Caco-2 (cell line): ENCODE measurements around the gene P3R3URF. TPM values are rescaled to one million over a fixed set of nuclear protein-coding genes. Genes with fewer than 3 reads are reported as not detected.

ENCODE experiments used
- BruUV-seq: library from RNA; stranded (reverse); fragments of 400-500 nt; replicated peaks from 2 replicates; lab custom pipeline; 2021; lab: Mats Ljungman, UMichigan
- CTCF ChIA-PET: fragments of 300-600 bp; sonication (Branson Sonifier 250); formaldehyde crosslinking; loops from one replicate; lab custom pipeline; 2022; ENCODE audit warnings: antibody characterized with exemption; lab: Charles Lee
- POLR2A ChIA-PET: fragments of 300-600 bp; sonication (Branson Sonifier 250); formaldehyde crosslinking; loops from one replicate; lab custom pipeline; 2022; ENCODE audit warnings: antibody characterized with exemption; lab: Charles Lee
- DNase-seq, 2 experiments: peaks; one replicate each; pipeline versions ENCODE4 v3.0.0 to v3.0.0-alpha.2; 2020 to 2022
- H3K27me3 ChIP-seq: replicated peaks from 2 replicates; pipeline ENCODE4 v1.6.0; 2011; ENCODE audit warnings: low read length; ENCODE audit not compliant: control insufficient read depth, insufficient read depth
- H3K36me3 ChIP-seq: 2 replicates; pipeline ENCODE4 v1.5.1; 2011; ENCODE audit warnings: low read length; ENCODE audit not compliant: control insufficient read depth, insufficient read depth
- H3K4me1 ChIP-seq: fragments of 250-450 bp; sonication (Bioruptor Pico); 2 replicates; pipeline ENCODE4 v1.5.1; 2020; ENCODE audit warnings: mild to moderate bottlenecking
- H3K4me3 ChIP-seq: 2 replicates; pipeline ENCODE4 v1.5.1; 2011; ENCODE audit warnings: low read depth, mild to moderate bottlenecking, control low read depth, low read length
- H3K9me3 ChIP-seq: fragments of 250-450 bp; sonication (Bioruptor Pico); 2 replicates; pipeline ENCODE4 v1.5.1; 2020; ENCODE audit warnings: mild to moderate bottlenecking, moderate library complexity
- H3K27ac Mint-ChIP-seq: one replicate; pipeline ENCODE4 v1.8.0; 2022; ENCODE audit warnings: mixed read lengths; ENCODE audit not compliant: unreplicated experiment
- H3K27me3 Mint-ChIP-seq: one replicate; pipeline ENCODE4 v1.8.0; 2022; ENCODE audit warnings: mixed read lengths; ENCODE audit not compliant: insufficient read depth, unreplicated experiment
- H3K36me3 Mint-ChIP-seq: one replicate; pipeline ENCODE4 v1.8.0; 2022; ENCODE audit warnings: mild to moderate bottlenecking, mixed read lengths; ENCODE audit not compliant: insufficient read depth, unreplicated experiment
- H3K4me1 Mint-ChIP-seq: one replicate; pipeline ENCODE4 v1.8.0; 2022; ENCODE audit warnings: low read depth, mixed read lengths; ENCODE audit not compliant: unreplicated experiment
- H3K4me3 Mint-ChIP-seq: one replicate; pipeline ENCODE4 v1.8.0; 2022; ENCODE audit warnings: mild to moderate bottlenecking, moderate library complexity, mixed read lengths; ENCODE audit not compliant: unreplicated experiment
- H3K9me3 Mint-ChIP-seq: one replicate; pipeline ENCODE4 v1.8.0; 2022; ENCODE audit warnings: mixed read lengths; ENCODE audit not compliant: unreplicated experiment
- CTCF ChIP-seq, 2 experiments: fragments of 200-600 bp in 1 of 2; IDR thresholded peaks; 1 replicate in 1 of 2; 2 replicates in 1 of 2; pipeline versions ENCODE4 v1.5.1 to v1.8.0; 2011 to 2022; ENCODE audit warnings: antibody characterized with exemption in 1 of 2, control low read depth in 1 of 2, inconsistent platforms in 1 of 2, low read depth in 1 of 2, low read length in 1 of 2, mild to moderate bottlenecking in 1 of 2, moderate library complexity in 1 of 2; ENCODE audit not compliant: insufficient read depth in 1 of 2, severe bottlenecking in 1 of 2, unreplicated experiment in 1 of 2
- intact Hi-C: fragments of 100-400 bp; cut with micrococcal nuclease; formaldehyde crosslinking; loops from one replicate; pipeline ENCODE4 v1.10.0; 2022; ENCODE audit not compliant: unreplicated experiment
- total RNA-seq: library from RNA; stranded (reverse); gene quantifications from 2 replicates; pipeline ENCODE4 v1.2.3, GENCODE V29; 2022

Gene P3R3URF
- total RNA-seq, 1 experiment from 2014 or later: not detected

- peaks cover 14% of the 10 kb centered on the region for H3K36me3 Mint-ChIP-seq
- no peaks in the 10 kb centered on the region for H3K9me3 Mint-ChIP-seq
- BruUV-seq: no TSS peak
- H3K9me3 ChIP-seq: no peaks in the 10 kb centered on the region
- intact Hi-C loops: no loop called here
- no peaks in the 10 kb centered on the region for H3K4me1 Mint-ChIP-seq
- H3K27me3 ChIP-seq: no peaks in the 10 kb centered on the region
- H3K4me3 Mint-ChIP-seq: no peak overlapping the region
- no peak for DNase-seq
- no peaks in the 10 kb centered on the region for H3K36me3 ChIP-seq
- no peak overlapping the region for H3K4me3 ChIP-seq
- ChIA-PET CTCF (interaction anchor here (0.7 kb wide), 1 partner anchor 110 kb away, joined by 3 read pairs; no protein-coding TSS in a partner anchor), POLR2A (no interaction called here)
- H3K27me3 Mint-ChIP-seq: peaks cover 6% of the 10 kb centered on the region
- no peak overlapping the region for H3K27ac Mint-ChIP-seq
- TF ChIP-seq CTCF (IDR thresholded peaks at IDR 0.05; ENCODE audit: insufficient read depth in 1 of 2, low read depth in 1 of 2, low read length in 1 of 2, severe bottlenecking in 1 of 2, unreplicated experiment in 1 of 2): no peak
- H3K4me1 ChIP-seq: no peaks in the 10 kb centered on the region
Measured at GRCh38 chr1:46134660-46135331, 41.5 kb downstream of the P3R3URF start.

GRCh38 chr1:46133781-46134350 is 42.4 kb downstream of the P3R3URF start:
- intact Hi-C loops: loop anchor here (2.0 kb wide), 1 partner anchor 97 kb away; no protein-coding TSS in a partner anchor
- Mint-ChIP-seq H3K9me3 (no peaks in the 10 kb centered on the region), H3K4me3 (peak overlapping the region; percentile 100), H3K36me3 (peaks cover 14% of the 10 kb centered on the region), H3K27me3 (peaks cover 3% of the 10 kb centered on the region), H3K27ac (peak overlapping the region; percentile 100), H3K4me1 (no peaks in the 10 kb centered on the region)
- Histone ChIP-seq H3K27me3 (no peaks in the 10 kb centered on the region), H3K36me3 (no peaks in the 10 kb centered on the region), H3K4me1 (no peaks in the 10 kb centered on the region), H3K9me3 (no peaks in the 10 kb centered on the region), H3K4me3 (peak overlapping the region; percentile 59)
- BruUV-seq: no TSS peak
- TF ChIP-seq CTCF (IDR thresholded peaks at IDR 0.05; ENCODE audit: insufficient read depth in 1 of 2, low read depth in 1 of 2, low read length in 1 of 2, severe bottlenecking in 1 of 2, unreplicated experiment in 1 of 2): no peak
- CTCF ChIA-PET: no interaction called here
- no peak for DNase-seq
- POLR2A ChIA-PET: no interaction called here

GRCh38 chr1:46133181-46133658 is 43.1 kb downstream of the P3R3URF start:
- Histone ChIP-seq H3K27me3 (no peaks in the 10 kb centered on the region), H3K4me1 (no peaks in the 10 kb centered on the region), H3K4me3 (peak overlapping the region; percentile 59), H3K9me3 (no peaks in the 10 kb centered on the region), H3K36me3 (no peaks in the 10 kb centered on the region)
- BruUV-seq: TSS peak; percentile 57
- TF ChIP-seq CTCF (IDR thresholded peaks at IDR 0.05; ENCODE audit: insufficient read depth in 1 of 2, low read depth in 1 of 2, low read length in 1 of 2, severe bottlenecking in 1 of 2, unreplicated experiment in 1 of 2): no peak
- Mint-ChIP-seq H3K27me3 (peaks cover 3% of the 10 kb centered on the region), H3K4me3 (peak overlapping the region; percentile 100), H3K36me3 (peaks cover 14% of the 10 kb centered on the region), H3K4me1 (no peaks in the 10 kb centered on the region), H3K27ac (peak overlapping the region; percentile 100), H3K9me3 (no peaks in the 10 kb centered on the region)
- ChIA-PET CTCF (no interaction called here), POLR2A (no interaction called here)
- no peak for DNase-seq
- intact Hi-C loops: loop anchor here (2.0 kb wide), 1 partner anchor 96 kb away; no protein-coding TSS in a partner anchor
